ENCODE measurements around the gene GPSM1. TPM values are rescaled to one million over a fixed set of nuclear protein-coding genes. Genes with fewer than 3 reads are reported as not detected.

GPSM1 gene
- total and polyA plus RNA-seq, 9 of the 15 experiments (the other 6 are each of a cell fraction or from before 2014, with no cell fraction given): 0.04 to 14.2 (median 3.1) TPM

DNA sequence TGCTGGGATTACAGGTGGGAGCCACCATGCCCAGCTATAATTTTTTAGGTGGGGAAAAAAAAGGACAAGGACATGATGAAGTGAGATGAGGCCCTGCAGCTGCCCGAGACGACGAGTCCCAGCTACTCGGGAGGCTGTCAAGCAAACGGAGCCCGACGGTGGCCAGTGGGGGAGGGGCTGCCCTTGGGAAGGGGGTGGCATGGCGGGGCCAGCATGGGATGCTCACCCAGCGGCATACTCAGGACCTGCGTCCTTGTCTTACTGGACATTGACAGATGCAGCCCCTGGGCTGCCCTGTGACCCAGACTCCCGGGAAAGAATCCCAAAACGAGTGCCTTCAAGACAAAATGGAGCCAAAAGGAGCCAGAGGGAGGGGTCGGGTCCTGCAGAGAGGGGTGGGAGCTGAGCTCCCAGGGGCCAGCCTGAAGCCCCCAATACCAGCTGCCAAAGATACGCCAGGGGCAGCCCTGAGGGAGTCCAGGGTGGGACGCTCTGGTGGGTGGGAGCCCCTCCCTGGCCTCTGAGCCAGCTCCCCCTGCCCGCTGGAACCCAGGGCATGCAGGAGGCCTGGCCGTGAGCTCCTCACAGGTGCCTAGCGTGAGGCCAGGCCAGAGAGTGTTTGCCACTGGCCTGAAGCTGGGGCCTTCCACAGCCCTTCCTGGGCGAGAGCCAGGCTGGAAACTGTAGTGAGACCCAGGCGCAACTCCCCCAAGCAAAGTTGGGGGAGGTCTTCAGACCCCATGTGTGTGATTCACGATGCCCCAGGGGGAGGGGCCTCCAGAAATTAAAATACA is 39.2 kb upstream of the GPSM1 start:
- Histone ChIP-seq H3K9me3 (replicated peaks; ENCODE audit: control insufficient read depth, insufficient read depth, low read depth, low read length) (peaks cover 2% of the 10 kb centered on the region; the same call in 1 of the 2 replicates), H3K4me2 (ENCODE audit: insufficient read depth, low read length) (no peak overlapping the region), H3K4me1 (replicated peaks in 1 of 2; ENCODE audit: control insufficient read depth in 2 of 2, insufficient read depth in 2 of 2, low read length in 2 of 2) (peaks cover 0 to 71% of the 10 kb centered on the region in 2 experiments; a peak in 2 of 5 replicates), H3K4me3 (no peak overlapping the region), H3K36me3 (ENCODE audit: control insufficient read depth, insufficient read depth, low read length) (no peaks in the 10 kb centered on the region), H3K9me1 (ENCODE audit: control insufficient read depth, insufficient read depth, low read length) (no peaks in the 10 kb centered on the region), H3K27ac (ENCODE audit: extremely low read depth, low read depth, low read length) (no peak overlapping the region), H3K79me2 (ENCODE audit: control insufficient read depth, insufficient read depth, low read length) (no peaks in the 10 kb centered on the region), H3K9ac (ENCODE audit: insufficient read depth in 1 of 2, low read depth in 2 of 2, low read length in 2 of 2) (no peak overlapping the region), H2AFZ (ENCODE audit: low read depth, low read length) (no peak overlapping the region), H4K20me1 (replicated peaks; ENCODE audit: control insufficient read depth, insufficient read depth, low read length) (peaks cover 17% of the 10 kb centered on the region), H3K27me3 (ENCODE audit: control insufficient read depth in 2 of 2, insufficient read depth in 2 of 2, low read length in 2 of 2) (peaks cover 19 to 69% of the 10 kb centered on the region in 2 experiments; a peak in 4 of 5 replicates)
- no peak for DNase-seq (ENCODE audit: extremely low read depth in 1 of 4, low spot score in 3 of 4)
- TF ChIP-seq ZSCAN32 (CRISPR knock-in tag; IDR thresholded peaks at IDR 0.05) (no peak), SRSF7 (optimal IDR thresholded peaks at IDR 0.05; ENCODE audit: low read depth, low read length) (no peak), ZNF121 (CRISPR knock-in tag; conservative IDR thresholded peaks at IDR 0.05) (no peak), NR4A1 (CRISPR knock-in tag; IDR thresholded peaks at IDR 0.05) (no peak), NR4A1 (tag; IDR thresholded peaks at IDR 0.05) (no peak), ZNF586 (CRISPR knock-in tag; conservative IDR thresholded peaks at IDR 0.05) (no peak), ZNF124 (CRISPR knock-in tag; IDR thresholded peaks at IDR 0.05) (no peak), JUND (IDR thresholded peaks at IDR 0.05; ENCODE audit: borderline replicate concordance, low read depth, low read length) (no peak), JUND (tag; IDR thresholded peaks at IDR 0.05; ENCODE audit: borderline replicate concordance, low read depth, low read length) (no peak), ZFP1 (CRISPR knock-in tag; IDR thresholded peaks at IDR 0.05) (no peak)
- TF ChIP-seq, protein P1, sequence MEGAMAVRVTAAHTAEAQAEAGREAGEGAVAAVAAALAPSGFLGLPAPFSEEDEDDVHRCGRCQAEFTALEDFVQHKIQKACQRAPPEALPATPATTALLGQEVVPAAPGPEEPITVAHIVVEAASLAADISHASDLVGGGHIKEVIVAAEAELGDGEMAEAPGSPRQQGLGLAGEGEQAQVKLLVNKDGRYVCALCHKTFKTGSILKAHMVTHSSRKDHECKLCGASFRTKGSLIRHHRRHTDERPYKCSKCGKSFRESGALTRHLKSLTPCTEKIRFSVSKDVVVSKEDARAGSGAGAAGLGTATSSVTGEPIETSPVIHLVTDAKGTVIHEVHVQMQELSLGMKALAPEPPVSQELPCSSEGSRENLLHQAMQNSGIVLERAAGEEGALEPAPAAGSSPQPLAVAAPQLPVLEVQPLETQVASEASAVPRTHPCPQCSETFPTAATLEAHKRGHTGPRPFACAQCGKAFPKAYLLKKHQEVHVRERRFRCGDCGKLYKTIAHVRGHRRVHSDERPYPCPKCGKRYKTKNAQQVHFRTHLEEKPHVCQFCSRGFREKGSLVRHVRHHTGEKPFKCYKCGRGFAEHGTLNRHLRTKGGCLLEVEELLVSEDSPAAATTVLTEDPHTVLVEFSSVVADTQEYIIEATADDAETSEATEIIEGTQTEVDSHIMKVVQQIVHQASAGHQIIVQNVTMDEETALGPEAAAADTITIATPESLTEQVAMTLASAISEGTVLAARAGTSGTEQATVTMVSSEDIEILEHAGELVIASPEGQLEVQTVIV (CRISPR knock-in tag; IDR thresholded peaks at IDR 0.05; ENCODE audit: borderline replicate concordance): no peak
- TF ChIP-seq, protein P2, sequence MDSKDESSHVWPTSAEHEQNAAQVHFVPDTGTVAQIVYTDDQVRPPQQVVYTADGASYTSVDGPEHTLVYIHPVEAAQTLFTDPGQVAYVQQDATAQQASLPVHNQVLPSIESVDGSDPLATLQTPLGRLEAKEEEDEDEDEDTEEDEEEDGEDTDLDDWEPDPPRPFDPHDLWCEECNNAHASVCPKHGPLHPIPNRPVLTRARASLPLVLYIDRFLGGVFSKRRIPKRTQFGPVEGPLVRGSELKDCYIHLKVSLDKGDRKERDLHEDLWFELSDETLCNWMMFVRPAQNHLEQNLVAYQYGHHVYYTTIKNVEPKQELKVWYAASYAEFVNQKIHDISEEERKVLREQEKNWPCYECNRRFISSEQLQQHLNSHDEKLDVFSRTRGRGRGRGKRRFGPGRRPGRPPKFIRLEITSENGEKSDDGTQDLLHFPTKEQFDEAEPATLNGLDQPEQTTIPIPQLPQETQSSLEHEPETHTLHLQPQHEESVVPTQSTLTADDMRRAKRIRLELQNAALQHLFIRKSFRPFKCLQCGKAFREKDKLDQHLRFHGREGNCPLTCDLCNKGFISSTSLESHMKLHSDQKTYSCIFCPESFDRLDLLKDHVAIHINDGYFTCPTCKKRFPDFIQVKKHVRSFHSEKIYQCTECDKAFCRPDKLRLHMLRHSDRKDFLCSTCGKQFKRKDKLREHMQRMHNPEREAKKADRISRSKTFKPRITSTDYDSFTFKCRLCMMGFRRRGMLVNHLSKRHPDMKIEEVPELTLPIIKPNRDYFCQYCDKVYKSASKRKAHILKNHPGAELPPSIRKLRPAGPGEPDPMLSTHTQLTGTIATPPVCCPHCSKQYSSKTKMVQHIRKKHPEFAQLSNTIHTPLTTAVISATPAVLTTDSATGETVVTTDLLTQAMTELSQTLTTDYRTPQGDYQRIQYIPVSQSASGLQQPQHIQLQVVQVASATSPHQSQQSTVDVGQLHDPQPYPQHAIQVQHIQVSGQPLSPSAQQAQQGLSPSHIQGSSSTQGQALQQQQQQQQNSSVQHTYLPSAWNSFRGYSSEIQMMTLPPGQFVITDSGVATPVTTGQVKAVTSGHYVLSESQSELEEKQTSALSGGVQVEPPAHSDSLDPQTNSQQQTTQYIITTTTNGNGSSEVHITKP (IDR thresholded peaks at IDR 0.05; ENCODE audit: partially characterized antibody): no peak
- TF ChIP-seq, protein P3, sequence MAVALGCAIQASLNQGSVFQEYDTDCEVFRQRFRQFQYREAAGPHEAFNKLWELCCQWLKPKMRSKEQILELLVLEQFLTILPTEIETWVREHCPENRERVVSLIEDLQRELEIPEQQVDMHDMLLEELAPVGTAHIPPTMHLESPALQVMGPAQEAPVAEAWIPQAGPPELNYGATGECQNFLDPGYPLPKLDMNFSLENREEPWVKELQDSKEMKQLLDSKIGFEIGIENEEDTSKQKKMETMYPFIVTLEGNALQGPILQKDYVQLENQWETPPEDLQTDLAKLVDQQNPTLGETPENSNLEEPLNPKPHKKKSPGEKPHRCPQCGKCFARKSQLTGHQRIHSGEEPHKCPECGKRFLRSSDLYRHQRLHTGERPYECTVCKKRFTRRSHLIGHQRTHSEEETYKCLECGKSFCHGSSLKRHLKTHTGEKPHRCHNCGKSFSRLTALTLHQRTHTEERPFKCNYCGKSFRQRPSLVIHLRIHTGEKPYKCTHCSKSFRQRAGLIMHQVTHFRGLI (CRISPR knock-in tag; IDR thresholded peaks at IDR 0.05): no peak
- no peak for FAIRE-seq
- WGBS (ENCODE audit: insufficient coverage, low coverage, missing lambda C conversion rate): 6% methylated on average over 18 of the region's 21 CpGs
- intact Hi-C loops (cut with micrococcal nuclease) (no loop called here), in situ Hi-C loops (cut with MboI) (no loop called here)
- ChIA-PET POLR2A (interaction anchor here (0.6 kb wide), 2 partner anchors 81 to 180 kb away, joined by 3 read pairs; no protein-coding TSS in a partner anchor), CTCF (ENCODE audit: low intra/inter-chr PET ratio) (no interaction called here)
- ATAC-seq: no peak
- no TSS peak for BruUV-seq (replicated peaks)

Data from K562 (cell line).